Nephron (organoid): ENCODE results near the gene FAM234A.
"Not testable (repeated sequence)": the region's sequence is repeated elsewhere in the genome, so short reads cannot be mapped to it uniquely, and the experiment has no call there.

Experiments
- H3K27ac Mint-ChIP-seq, 3 experiments: 2 replicates each; pipeline ENCODE4 v1.8.0; 2020; ENCODE audit warnings: mixed read lengths in 3 of 3, mild to moderate bottlenecking in 2 of 3, moderate library complexity in 1 of 3
- H3K27me3 Mint-ChIP-seq: 2 replicates; pipeline ENCODE4 v1.8.0; 2021; ENCODE audit warnings: low read depth, mild to moderate bottlenecking, moderate library complexity, mixed read lengths
- H3K36me3 Mint-ChIP-seq: 2 replicates; pipeline ENCODE4 v1.8.0; 2020; ENCODE audit warnings: low read depth, mixed read lengths
- H3K4me1 Mint-ChIP-seq: 2 replicates; pipeline ENCODE4 v1.8.0; 2020; ENCODE audit warnings: mixed read lengths
- H3K4me3 Mint-ChIP-seq, 3 experiments: 2 replicates each; pipeline ENCODE4 v1.8.0; 2020; ENCODE audit warnings: mild to moderate bottlenecking in 3 of 3, mixed read lengths in 3 of 3, moderate library complexity in 2 of 3
- H3K9me3 Mint-ChIP-seq: 2 replicates; pipeline ENCODE4 v1.8.0; 2020; ENCODE audit warnings: mixed read lengths
- TF ChIP-seq, protein P1 (sequence below), 3 experiments: fragments of 200-600 bp; sonication (generic); IDR thresholded peaks; one replicate each; pipeline ENCODE4 v1.5.0; 2021; ENCODE audit warnings: antibody characterized with exemption in 3 of 3; ENCODE audit not compliant: unreplicated experiment in 3 of 3

Gene FAM234A

DNA sequence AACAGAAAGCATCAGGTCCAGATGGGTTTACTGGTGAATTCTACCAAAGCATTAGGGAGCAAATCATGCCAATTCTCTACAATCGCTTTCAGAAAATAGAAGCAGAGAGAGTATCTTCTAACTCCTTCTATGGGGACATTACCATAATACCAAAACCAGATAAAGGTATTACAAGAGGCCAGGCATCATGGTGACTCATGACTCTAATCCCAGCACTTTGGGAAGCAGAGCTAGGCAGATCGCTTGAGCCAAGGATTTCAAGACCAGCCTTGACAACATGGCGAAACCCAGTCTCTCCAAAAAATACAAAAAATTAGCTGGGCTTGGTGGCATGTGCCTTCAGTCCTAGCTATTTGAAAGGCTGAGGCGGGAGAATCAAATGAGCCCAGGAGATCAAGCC is 31.4 kb upstream of the FAM234A start:
- peaks cover 72% of the 10 kb centered on the region for H3K36me3 Mint-ChIP-seq
- no peak overlapping the region for H3K27ac Mint-ChIP-seq
- H3K27me3 Mint-ChIP-seq = no peaks in the 10 kb centered on the region
- H3K4me1 Mint-ChIP-seq = no peaks in the 10 kb centered on the region
- H3K9me3 Mint-ChIP-seq = no peaks in the 10 kb centered on the region
- TF ChIP-seq, protein P1, sequence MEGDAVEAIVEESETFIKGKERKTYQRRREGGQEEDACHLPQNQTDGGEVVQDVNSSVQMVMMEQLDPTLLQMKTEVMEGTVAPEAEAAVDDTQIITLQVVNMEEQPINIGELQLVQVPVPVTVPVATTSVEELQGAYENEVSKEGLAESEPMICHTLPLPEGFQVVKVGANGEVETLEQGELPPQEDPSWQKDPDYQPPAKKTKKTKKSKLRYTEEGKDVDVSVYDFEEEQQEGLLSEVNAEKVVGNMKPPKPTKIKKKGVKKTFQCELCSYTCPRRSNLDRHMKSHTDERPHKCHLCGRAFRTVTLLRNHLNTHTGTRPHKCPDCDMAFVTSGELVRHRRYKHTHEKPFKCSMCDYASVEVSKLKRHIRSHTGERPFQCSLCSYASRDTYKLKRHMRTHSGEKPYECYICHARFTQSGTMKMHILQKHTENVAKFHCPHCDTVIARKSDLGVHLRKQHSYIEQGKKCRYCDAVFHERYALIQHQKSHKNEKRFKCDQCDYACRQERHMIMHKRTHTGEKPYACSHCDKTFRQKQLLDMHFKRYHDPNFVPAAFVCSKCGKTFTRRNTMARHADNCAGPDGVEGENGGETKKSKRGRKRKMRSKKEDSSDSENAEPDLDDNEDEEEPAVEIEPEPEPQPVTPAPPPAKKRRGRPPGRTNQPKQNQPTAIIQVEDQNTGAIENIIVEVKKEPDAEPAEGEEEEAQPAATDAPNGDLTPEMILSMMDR (IDR thresholded peaks at IDR 0.05; ENCODE audit: unreplicated experiment in 3 of 3) = no peak
- H3K4me3 Mint-ChIP-seq = no peak overlapping the region

DNA sequence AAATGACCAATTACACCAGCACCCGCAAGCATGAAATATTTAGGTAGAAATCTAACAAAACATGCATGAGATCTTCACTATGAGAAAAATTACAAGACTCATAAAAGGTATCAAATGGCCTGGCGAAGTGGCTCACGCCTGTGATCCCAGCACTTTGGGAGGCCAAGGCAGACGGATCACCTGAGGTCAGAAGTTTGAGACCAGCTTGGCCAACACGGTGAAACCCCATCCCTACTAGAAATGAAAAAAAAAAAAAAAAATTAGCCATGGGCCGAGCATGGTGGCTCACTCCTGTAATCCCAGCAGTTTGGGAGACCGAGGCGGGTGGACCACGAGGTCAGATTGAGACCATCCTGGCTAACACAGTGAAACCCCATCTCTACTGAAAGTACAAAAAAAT is 30.6 kb upstream of the FAM234A start:
- H3K27ac Mint-ChIP-seq, H3K4me1 Mint-ChIP-seq, H3K9me3 Mint-ChIP-seq, H3K4me3 Mint-ChIP-seq, H3K27me3 Mint-ChIP-seq: not testable (repeated sequence)
- H3K36me3 Mint-ChIP-seq = peaks cover 70% of the 10 kb centered on the region

DNA sequence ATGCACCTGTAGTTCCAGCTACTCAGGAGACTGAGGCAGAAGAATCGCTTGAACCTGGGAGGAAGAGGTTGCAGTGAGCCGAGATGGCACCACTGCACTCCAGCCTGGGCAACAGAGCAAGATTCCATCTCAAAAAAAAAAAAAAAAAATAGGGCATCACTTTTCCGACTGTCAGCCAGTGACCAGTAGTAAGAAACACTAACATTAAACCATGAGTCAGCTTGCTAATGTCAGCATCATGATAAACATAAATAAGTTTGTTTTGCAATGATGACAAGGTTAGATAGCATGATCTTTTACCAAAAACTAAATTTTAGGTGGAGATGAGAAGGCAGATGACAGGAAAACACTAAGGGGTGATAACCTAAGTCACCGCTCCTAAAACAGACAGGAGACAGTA is 25.3 kb upstream of the FAM234A start:
- H3K27me3 Mint-ChIP-seq, H3K4me1 Mint-ChIP-seq, H3K4me3 Mint-ChIP-seq, H3K27ac Mint-ChIP-seq, H3K9me3 Mint-ChIP-seq: not testable (repeated sequence)
- H3K36me3 Mint-ChIP-seq = peaks cover 71% of the 10 kb centered on the region

DNA sequence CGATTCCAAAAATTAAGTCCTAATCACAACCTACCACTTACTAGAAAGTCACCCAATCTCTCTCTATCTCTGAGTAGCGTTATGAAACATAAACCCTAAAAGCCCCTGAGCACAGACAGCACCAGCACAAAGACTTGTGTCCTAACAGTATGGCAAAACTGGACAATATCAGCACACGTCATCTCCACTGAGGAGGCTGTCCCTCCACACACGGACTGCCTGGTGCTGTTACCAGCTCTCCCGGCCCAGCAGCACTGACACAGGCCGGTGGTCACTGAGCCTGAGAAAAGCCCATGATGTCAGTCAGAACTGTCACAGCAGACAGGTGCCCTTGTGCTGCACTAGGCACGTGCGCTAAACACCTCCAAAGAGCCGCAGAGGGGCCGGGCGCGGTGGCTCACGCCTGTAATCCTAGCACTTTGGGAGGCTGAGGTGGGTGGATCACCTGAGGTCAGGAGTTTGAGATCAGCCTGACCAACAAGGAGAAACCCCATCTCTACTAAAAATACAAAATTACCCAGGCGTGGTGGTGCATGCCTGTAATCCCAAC is 22.9 kb upstream of the FAM234A start:
- H3K4me1 Mint-ChIP-seq, H3K4me3 Mint-ChIP-seq, H3K9me3 Mint-ChIP-seq, H3K27me3 Mint-ChIP-seq: not testable (repeated sequence)
- H3K27ac Mint-ChIP-seq = peak overlapping the region in 1 of 3 experiments; percentile 46
- H3K36me3 Mint-ChIP-seq = peaks cover 70% of the 10 kb centered on the region

DNA sequence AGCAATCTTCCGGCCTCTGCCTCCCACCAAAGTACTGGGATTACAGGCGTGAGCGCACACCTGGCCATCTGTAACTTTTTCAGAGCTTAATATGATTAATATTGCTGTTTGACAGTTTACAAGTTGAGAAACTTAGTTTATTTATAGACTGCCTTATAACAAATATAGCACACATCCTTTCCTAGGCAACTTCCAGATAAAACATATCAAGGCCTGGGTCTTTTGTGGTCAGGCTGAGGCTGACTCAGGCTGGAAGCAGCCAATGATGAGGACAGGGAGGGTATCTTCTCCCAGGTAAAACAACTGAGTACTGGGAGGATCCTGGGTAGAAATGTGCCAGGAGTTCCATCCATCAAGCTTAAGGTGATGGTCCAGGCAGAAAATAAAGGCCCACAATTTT is 21.6 kb upstream of the FAM234A start:
- Mint-ChIP-seq H3K9me3 (no peaks in the 10 kb centered on the region), H3K4me1 (no peaks in the 10 kb centered on the region), H3K27me3 (no peaks in the 10 kb centered on the region), H3K27ac (no peak overlapping the region), H3K4me3 (no peak overlapping the region), H3K36me3 (peaks cover 68% of the 10 kb centered on the region)
- TF ChIP-seq, protein P1 (IDR thresholded peaks at IDR 0.05; ENCODE audit: unreplicated experiment in 3 of 3) = no peak

DNA sequence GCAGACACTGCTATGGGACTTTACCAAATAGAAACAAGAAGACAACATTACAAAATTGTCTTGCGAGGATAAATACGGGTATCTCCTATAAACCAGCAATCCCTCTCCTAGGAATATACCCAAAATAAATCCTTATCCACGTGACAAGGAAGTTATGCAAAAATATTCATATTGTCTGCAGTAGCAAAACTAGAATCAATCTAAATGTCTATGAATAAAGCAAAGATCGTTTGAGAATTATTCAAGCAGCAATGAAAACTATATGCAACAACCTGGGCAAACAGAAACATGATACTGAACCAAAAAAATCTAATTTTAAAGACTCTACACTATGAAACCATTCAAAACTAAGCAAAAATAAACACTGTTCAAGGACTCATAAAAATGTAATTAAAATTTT is 14.6 kb upstream of the FAM234A start:
- TF ChIP-seq, protein P1 (IDR thresholded peaks at IDR 0.05; ENCODE audit: unreplicated experiment in 3 of 3) = no peak
- H3K36me3 Mint-ChIP-seq = peaks cover 65% of the 10 kb centered on the region
- no peaks in the 10 kb centered on the region for H3K4me1 Mint-ChIP-seq
- no peak overlapping the region for H3K4me3 Mint-ChIP-seq
- no peaks in the 10 kb centered on the region for H3K9me3 Mint-ChIP-seq
- H3K27me3 Mint-ChIP-seq = no peaks in the 10 kb centered on the region
- no peak overlapping the region for H3K27ac Mint-ChIP-seq

DNA sequence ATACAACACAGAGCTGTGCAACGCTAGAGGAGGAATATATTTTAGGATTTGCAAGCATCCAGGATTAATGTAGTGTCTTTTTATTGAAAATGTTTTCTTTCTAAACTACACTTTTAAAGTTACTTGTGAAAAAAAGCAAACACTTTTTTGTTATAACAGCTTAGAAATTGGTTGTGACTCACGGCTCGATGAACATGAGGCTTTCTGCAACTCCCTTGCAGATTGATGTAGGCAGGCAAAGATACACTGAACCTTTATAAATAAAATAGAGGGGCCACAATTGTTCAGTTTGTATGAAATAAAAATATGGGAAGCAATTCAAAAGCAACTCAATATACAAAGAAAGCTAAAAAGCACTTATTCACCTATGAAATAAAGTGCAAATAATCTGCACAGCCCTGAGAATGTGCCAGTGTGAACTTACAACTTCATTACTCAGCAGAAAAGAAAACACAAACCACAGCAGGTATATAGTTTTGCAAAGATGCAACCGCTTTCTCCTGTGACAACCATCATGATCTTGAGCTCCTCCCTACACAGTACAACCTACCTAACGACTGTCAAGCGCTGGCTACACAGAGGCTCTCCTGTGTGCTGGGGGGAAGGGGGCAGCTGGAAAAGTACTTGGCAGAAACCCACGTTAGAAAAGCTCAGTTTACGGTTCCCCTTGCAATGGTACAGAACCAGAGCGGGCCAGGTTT is 6.3 kb upstream of the FAM234A start:
- peaks cover 40% of the 10 kb centered on the region for H3K36me3 Mint-ChIP-seq
- H3K27me3 Mint-ChIP-seq = no peaks in the 10 kb centered on the region
- no peaks in the 10 kb centered on the region for H3K9me3 Mint-ChIP-seq
- TF ChIP-seq, protein P1 (IDR thresholded peaks at IDR 0.05; ENCODE audit: unreplicated experiment in 3 of 3) = no peak
- H3K27ac Mint-ChIP-seq = peak overlapping the region; percentile 87 to 97 (median 97)
- peaks cover 24% of the 10 kb centered on the region for H3K4me1 Mint-ChIP-seq
- H3K4me3 Mint-ChIP-seq = peak overlapping the region; percentile 96 to 99 (median 99)
